PFSK-1 (cell line): Measurements from ENCODE around the gene NSG2.

Experiments
- POLR2AphosphoS5 ChIP-seq: IDR thresholded peaks from 2 replicates; pipeline ENCODE4 v1.6.1; 2012; ENCODE audit warnings: low read depth, mild to moderate bottlenecking, control low read depth, low read length, moderate library complexity
- SIN3A ChIP-seq: IDR thresholded peaks from 2 replicates; pipeline ENCODE4 v1.6.1; 2012; ENCODE audit warnings: mild to moderate bottlenecking, low read length, moderate library complexity, borderline replicate concordance; ENCODE audit not compliant: insufficient read depth

- TF ChIP-seq SIN3A = no peak
- TF ChIP-seq POLR2AphosphoS5 = no peak
Observed at GRCh38 chr5:174047472-174048099, 2.1 kb downstream of the NSG2 start.
